Activated CD8-positive, alpha-beta memory T cell treated with anti-CD3 and anti-CD28 coated beads, Interleukin-2, amount 50 U/mL, for 48 hours (primary cell): ENCODE measurements around the gene H1-8.
"Not testable (repeated sequence)": the region's sequence is repeated elsewhere in the genome, so short reads cannot be mapped to it uniquely, and the experiment has no call there.

Experiments
- DNase-seq: peaks from one replicate; pipeline ENCODE4 v3.0.0-alpha.2; 2020

H1-8 gene

DNA sequence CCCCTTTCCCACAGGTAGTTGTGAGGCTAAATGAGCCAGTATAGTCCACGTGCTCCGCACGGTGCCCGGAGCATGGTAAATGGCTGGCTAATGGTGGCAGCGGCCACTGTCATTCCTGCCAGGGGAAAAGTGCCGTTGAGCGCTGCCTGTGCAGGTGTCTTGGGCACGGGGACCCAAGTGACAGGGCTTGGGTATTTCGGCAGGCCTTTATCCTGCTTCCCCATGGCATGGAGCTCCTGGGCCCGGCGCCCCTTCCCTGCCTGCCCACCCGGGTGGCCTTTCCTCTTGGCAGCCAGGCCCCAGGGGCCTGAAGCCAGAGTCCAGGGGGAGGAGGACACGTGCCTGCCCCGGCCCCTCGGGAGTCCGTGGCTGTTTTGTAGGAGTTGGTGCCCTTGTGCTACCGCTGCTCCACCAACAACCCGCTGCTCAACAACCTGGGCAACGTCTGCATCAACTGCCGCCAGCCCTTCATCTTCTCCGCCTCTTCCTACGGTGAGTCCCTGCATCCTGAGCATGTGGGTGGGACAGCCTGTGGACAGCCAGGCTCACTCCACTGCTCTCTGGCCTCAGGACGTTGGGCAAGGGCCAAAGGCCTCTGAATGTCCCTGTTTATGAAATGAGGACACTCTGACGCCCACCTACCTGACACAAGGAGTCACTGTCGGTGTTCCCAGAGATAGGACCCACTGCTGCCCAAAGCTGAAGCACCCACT, 27.7 kb upstream of the H1-8 start:
- not testable (repeated sequence) for DNase-seq

DNA sequence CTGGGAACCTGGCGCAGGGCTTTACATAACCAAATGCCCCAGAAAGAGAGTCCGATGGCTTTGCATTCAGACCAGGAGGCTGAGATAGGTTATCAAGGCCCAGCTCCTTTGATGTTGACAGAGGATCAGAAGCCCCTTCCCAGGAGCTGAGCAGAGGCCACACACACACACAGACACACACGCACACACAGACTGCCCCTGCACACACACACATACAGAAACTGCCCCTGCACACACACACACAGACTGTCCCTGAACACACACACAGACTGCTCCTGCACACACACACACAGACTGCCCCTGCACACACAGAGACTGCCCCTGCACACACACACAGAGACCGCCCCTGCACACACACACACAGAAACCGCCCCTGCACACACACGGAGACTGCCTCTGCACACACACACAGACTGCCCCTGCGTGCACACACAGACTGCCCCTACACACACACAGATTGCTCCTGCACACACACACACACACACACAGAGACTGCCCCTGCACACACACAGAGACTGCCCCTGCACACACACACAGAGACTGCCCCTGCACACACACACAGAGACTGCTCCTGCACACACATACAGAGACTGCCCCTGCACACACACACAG, 27.0 kb upstream of the H1-8 start:
- DNase-seq = not testable (repeated sequence)

DNA sequence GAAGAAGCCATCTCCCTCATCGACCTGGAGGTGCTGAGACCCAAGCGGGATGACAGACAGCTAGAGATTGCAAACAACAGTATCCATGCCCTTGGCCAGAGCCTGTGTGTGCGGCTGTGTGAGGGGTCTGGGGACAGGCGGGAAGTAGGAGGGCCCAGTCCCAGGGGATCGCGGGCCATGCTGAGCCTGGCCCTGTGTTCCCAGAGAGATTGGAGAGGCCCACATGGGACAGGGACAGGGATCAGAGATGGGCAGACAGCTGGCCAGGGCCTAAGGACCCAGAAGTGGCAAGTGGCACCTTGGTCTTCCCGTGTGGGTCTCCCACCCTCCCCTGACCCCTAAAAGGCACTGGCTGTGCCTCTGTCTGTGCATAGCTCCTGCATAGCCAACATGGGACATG, 25.5 kb upstream of the H1-8 start:
- no peak for DNase-seq

DNA sequence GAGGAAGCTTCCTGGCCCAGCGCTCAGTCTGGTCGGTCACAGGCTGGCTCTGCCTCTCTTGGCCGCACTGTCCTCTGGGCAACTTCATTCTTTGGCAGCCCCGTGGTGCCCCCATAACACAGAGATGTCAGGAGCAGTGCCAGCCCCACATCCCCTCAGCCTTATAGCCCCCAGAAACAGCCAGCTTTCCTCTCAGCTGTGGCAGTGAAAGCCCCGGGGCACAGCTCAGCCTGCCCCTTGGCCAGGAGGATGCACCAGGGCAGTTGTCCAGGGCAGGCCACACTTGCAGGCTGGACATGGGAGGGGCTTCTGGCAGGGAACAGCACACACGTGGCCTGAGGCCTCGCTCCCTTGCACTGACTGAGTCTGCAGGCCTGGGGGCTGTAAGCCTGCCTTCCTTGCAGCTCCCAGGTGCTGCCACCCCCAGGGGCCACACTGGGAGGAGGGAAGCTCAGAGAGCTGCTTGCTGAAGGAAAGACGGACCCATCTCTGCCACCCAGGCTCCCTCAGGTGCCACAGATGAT, 24.9 kb upstream of the H1-8 start:
- DNase-seq = no peak

DNA sequence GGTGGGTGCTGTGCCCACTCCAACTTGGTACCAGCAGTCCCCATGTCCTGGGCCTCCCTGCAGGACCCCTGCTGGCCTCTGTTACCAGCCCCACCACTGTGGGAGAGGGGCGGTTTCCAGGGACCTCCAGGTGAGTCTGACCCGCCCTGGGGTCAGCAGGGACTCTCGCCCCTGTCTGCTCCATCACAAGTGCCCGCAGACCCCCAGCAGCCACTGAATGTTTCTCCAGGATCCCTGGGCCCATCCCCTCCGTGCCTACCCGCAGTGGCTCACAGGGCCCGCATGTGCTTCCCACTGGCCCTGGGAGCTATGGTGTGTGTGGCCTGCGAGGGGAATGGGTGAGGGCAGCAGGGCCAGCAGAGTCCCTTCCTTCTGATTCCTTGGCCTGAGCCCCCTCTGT, 24.4 kb upstream of the H1-8 start:
- DNase-seq = no peak

DNA sequence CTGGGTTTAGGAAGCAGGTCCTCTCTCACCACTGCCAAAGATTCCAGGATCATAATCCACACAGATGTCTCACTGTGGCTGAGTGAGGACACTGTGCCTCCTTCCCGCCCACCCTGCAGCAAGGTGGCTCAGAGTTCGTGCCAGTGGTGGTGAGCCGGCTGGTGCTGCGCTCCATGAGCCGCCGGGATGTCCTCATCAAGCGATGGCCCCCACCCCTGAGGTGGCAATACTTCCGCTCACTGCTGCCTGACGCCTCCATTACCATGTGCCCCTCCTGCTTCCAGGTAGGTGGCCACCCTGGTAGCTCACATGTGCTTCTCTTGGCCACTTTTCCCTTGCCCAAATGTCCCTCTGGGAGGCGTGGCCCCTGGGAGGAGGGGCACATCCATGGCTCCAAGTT, 23.5 kb upstream of the H1-8 start:
- no peak for DNase-seq

DNA sequence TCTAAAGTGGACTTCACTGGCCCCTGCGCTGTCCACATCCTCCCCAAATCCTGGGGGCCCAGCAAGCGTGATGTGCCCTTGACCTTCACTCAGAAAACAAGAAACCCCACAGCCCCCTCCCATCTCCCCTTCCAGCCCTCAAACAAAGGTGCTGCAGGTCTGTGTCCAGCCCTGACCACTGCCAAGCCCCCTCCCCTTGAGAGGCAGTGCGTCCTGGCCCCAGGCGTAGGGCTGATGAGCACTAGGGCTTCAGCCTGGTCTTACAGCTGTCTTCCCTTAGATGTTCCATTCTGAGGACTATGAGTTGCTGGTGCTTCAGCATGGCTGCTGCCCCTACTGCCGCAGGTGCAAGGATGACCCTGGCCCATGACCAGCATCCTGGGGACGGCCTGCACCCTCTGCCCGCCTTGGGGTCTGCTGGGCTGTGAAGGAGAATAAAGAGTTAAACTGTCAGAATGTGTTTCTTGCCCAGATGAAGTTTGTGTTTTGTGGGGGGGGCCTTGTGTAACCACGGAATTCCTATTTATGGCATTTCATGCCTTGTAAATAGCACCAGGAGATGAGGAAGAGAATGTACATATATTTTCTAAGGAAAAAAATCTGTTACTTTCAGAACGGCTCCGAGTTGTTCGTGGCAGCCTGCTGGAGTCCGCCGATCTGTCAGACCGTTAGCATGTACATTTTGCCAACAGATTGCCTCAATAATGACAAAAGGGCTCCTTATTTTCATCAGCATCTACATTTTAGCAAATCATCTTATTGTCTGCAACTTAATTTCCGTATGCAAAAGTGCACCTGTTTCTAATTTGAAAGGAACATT, 22.9 kb upstream of the H1-8 start:
- no peak for DNase-seq

DNA sequence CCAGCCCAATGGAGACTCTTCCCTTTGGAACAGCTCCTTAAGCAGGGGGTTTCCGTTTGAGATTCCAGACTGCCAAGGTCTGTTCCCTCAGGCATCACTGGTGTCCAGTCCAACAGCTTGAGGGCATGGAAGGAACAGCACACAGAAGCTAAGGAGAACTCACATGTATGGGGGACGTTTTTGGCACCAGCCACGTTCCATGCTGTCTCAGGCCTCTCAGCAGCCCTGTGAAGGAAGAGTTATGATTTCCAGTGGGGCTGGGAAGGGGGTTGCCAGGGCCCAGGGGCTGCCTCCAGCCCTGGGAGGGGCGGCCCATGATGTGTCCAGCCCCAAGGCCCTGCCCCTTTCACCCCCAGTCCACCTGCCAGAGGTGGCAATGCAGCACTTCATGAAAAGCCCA, 22.0 kb upstream of the H1-8 start:
- no peak for DNase-seq

DNA sequence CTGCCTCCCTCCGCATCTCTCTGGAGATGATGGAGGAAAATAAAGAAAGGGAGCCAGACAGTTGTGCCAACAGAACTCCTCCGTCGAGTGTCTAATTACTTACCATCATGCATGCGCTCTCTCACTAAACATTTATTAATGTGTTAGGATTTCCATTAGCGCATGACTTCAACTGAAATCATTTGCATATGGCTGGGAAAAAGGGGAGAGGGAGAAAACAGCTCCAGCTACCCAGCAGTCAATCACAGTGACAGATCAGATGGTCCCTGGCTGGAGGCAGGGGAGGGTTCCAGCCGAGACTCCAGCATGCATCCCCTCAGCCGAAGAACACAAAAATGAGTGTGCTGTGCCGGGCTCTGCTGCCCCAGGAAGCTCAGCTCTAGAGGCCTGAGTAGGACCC, 21.4 kb upstream of the H1-8 start:
- no peak for DNase-seq

DNA sequence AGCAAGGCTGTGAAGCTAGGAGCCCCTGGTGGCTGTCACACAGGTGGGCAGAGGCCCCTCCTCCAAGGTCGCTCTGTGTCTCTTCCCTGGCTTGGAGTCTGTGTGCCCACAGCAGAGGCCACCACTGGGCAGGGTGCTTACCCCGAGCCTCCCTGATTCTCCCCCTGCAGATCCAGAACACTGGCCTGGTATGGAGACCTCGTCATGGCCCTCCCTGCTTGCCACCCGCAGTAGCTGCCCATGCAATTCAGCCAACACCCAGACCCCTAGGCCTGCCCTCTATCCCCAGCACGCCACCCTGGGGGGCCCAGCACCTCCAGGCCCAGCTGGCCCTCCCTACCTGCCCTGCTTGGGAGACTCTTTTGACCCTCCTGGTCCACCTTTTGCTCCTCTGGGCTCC, 20.0 kb upstream of the H1-8 start:
- no peak for DNase-seq

DNA sequence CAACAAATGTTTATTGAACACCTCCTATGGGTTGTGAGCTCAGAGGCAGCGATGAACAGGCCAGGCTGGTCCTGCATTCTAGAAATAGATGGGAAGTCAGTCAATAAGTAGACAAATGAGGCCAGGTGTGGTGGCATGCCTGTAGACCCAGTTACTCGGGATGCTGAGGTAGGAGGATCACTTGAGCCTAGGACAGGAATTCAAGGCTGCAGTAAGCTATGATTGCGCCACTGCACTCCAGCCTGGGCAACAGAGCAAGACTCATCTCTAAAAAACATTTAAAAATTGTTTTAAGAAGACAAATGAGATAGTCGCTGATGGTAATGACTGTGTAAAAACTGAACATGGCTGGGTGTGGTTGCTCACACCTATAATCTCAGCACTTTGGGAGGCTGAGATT, 18.9 kb upstream of the H1-8 start:
- DNase-seq = no peak

DNA sequence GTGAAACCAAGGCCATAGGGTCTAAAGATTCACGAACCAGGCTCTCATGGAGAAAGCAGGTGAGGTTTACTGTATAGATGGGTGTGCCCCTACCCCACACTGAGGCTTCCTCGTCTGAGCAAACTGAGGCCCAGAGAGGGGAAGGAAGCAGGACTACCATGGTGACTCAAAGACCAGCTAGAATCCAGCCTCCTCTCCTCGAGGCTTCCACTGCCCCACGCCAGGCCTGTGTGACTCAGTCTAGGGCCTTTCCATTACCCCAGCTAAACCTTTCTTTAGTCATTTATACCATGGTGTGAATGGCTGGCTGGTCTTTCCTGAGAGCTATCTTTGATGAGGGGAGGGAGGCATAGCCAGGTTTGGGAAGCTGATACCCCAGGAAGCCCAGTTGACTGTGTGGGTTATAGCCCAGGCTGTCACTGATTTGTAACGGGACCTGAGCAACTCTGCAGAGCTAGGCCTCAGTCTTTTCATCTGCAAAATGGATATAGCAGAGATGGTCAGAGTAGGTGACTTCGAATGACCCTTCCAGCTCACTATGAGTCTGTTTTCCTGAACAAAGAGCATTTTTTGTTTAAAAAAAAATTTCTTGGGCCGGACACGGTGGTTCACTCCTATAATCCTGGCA, 17.5 kb upstream of the H1-8 start:
- no peak for DNase-seq

DNA sequence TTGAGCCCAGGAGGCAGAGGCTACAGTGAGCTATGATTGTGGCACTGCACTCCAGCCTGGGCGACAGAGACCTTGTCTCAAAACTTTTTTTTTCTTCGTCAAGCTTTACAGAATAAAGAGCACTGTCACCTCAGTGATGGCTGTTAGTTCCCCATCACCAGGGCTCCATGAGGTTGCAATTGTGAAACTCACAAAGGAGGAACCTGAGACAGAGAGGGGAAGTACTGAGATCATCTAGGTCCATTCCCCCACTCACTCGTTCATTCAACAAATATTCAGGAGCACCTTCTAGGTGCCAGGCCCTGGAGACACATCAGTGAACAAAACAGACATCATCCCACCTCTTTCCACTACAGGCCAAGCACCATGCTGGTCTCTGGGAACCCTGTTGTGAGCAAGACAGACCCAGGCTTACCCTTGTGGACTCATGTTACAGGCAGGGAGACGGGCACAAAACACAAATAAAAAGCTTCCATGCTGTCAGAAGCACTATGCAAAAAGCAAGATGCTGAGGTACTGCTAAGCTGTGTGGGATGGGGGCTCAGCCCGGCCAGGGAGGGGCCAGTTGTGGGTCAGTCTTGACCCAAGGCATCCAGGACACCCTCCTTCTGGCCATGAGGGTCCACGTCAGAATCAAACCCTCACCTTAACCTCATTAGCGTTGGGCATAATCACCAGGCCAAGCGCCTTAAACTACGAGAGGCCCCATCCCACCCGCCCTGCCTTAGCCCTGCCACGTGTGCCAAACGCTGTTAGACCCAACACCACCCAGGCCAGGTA, 16.7 kb upstream of the H1-8 start:
- no peak for DNase-seq

DNA sequence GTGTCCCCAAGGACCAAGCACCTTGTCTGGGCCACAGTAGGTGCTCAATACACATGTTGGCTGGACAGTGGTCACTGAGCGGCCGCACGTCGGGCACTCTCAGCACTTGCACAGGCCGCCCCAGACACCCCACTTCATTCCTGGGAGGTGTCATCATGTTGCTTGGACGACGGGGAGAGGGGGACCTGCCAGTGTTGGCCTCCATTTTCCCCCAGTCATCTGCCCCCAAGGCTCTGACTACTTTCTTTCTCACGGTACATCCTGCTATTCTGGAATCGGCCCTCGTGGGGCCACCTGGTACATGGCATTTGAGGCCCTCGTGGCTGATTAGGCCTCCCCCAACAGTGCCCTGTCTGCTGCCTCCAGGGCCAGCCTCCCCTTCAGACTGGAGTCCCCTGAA, 15.7 kb upstream of the H1-8 start:
- no peak for DNase-seq

DNA sequence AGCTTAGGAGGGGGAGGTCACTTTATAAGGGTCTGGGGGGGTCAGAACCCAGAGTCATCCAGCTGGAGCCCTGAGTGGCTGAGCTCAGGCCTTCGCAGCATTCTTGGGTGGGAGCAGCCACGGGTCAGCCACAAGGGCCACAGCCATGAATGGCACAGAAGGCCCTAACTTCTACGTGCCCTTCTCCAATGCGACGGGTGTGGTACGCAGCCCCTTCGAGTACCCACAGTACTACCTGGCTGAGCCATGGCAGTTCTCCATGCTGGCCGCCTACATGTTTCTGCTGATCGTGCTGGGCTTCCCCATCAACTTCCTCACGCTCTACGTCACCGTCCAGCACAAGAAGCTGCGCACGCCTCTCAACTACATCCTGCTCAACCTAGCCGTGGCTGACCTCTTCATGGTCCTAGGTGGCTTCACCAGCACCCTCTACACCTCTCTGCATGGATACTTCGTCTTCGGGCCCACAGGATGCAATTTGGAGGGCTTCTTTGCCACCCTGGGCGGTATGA, 14.3 kb upstream of the H1-8 start, which contains the start of gene RHO:
RHO (plus strand) TSS at position 51 of the 512 bp plus-strand sequence; CDS start at position 146, 95 bp downstream.
- DNase-seq = no peak

DNA sequence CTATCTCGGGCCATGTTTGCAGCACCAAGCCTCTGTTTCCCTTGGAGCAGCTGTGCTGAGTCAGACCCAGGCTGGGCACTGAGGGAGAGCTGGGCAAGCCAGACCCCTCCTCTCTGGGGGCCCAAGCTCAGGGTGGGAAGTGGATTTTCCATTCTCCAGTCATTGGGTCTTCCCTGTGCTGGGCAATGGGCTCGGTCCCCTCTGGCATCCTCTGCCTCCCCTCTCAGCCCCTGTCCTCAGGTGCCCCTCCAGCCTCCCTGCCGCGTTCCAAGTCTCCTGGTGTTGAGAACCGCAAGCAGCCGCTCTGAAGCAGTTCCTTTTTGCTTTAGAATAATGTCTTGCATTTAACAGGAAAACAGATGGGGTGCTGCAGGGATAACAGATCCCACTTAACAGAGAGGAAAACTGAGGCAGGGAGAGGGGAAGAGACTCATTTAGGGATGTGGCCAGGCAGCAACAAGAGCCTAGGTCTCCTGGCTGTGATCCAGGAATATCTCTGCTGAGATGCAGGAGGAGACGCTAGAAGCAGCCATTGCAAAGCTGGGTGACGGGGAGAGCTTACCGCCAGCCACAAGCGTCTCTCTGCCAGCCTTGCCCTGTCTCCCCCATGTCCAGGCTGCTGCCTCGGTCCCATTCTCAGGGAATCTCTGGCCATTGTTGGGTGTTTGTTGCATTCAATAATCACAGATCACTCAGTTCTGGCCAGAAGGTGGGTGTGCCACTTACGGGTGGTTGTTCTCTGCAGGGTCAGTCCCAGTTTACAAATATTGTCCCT, 13.4 kb upstream of the H1-8 start:
- no peak for DNase-seq

DNA sequence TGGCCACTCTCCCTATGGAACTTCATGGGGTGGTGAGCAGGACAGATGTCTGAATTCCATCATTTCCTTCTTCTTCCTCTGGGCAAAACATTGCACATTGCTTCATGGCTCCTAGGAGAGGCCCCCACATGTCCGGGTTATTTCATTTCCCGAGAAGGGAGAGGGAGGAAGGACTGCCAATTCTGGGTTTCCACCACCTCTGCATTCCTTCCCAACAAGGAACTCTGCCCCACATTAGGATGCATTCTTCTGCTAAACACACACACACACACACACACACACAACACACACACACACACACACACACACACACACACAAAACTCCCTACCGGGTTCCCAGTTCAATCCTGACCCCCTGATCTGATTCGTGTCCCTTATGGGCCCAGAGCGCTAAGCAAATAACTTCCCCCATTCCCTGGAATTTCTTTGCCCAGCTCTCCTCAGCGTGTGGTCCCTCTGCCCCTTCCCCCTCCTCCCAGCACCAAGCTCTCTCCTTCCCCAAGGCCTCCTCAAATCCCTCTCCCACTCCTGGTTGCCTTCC, 12.7 kb upstream of the H1-8 start:
- DNase-seq = no peak

DNA sequence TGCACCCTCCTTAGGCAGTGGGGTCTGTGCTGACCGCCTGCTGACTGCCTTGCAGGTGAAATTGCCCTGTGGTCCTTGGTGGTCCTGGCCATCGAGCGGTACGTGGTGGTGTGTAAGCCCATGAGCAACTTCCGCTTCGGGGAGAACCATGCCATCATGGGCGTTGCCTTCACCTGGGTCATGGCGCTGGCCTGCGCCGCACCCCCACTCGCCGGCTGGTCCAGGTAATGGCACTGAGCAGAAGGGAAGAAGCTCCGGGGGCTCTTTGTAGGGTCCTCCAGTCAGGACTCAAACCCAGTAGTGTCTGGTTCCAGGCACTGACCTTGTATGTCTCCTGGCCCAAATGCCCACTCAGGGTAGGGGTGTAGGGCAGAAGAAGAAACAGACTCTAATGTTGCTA, 12.2 kb upstream of the H1-8 start:
- no peak for DNase-seq

DNA sequence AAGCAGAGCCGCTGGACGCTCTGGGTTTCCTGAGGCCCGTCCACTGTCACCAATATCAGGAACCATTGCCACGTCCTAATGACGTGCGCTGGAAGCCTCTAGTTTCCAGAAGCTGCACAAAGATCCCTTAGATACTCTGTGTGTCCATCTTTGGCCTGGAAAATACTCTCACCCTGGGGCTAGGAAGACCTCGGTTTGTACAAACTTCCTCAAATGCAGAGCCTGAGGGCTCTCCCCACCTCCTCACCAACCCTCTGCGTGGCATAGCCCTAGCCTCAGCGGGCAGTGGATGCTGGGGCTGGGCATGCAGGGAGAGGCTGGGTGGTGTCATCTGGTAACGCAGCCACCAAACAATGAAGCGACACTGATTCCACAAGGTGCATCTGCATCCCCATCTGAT, 11.3 kb upstream of the H1-8 start:
- DNase-seq = no peak

DNA sequence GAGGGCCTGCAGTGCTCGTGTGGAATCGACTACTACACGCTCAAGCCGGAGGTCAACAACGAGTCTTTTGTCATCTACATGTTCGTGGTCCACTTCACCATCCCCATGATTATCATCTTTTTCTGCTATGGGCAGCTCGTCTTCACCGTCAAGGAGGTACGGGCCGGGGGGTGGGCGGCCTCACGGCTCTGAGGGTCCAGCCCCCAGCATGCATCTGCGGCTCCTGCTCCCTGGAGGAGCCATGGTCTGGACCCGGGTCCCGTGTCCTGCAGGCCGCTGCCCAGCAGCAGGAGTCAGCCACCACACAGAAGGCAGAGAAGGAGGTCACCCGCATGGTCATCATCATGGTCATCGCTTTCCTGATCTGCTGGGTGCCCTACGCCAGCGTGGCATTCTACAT, 10.7 kb upstream of the H1-8 start:
- DNase-seq = no peak

DNA sequence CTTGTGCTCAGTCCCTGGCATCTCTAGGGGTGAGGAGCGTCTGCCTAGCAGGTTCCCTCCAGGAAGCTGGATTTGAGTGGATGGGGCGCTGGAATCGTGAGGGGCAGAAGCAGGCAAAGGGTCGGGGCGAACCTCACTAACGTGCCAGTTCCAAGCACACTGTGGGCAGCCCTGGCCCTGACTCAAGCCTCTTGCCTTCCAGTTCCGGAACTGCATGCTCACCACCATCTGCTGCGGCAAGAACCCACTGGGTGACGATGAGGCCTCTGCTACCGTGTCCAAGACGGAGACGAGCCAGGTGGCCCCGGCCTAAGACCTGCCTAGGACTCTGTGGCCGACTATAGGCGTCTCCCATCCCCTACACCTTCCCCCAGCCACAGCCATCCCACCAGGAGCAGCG, 9.6 kb upstream of the H1-8 start:
- DNase-seq = no peak
